T-helper 2 cell treated with Interferon-gamma antibody and Interleukin-4, amounts not matched to agents 5 μg/mL and 100 μg/mL, for 36 hours (primary cell): ENCODE measurements around the gene DIO3.

Experiments
- DNase-seq: peaks from one replicate; pipeline ENCODE4 v3.0.0; 2021; ENCODE audit warnings: low spot score
- H3K27ac Mint-ChIP-seq: one replicate; pipeline ENCODE4 v1.8.0; 2021; ENCODE audit warnings: mild to moderate bottlenecking, mixed read lengths
- H3K27me3 Mint-ChIP-seq: one replicate; pipeline ENCODE4 v1.8.0; 2021; ENCODE audit warnings: low read depth, mixed read lengths
- H3K36me3 Mint-ChIP-seq: one replicate; pipeline ENCODE4 v1.8.0; 2021; ENCODE audit warnings: low read depth, mixed read lengths
- H3K4me1 Mint-ChIP-seq: one replicate; pipeline ENCODE4 v1.8.0; 2021; ENCODE audit warnings: low read depth, mixed read lengths
- H3K4me3 Mint-ChIP-seq: one replicate; pipeline ENCODE4 v1.8.0; 2022; ENCODE audit warnings: mild to moderate bottlenecking, moderate library complexity, mixed read lengths
- H3K9me3 Mint-ChIP-seq: one replicate; pipeline ENCODE4 v1.8.0; 2021; ENCODE audit warnings: mixed read lengths

Gene DIO3

DNA sequence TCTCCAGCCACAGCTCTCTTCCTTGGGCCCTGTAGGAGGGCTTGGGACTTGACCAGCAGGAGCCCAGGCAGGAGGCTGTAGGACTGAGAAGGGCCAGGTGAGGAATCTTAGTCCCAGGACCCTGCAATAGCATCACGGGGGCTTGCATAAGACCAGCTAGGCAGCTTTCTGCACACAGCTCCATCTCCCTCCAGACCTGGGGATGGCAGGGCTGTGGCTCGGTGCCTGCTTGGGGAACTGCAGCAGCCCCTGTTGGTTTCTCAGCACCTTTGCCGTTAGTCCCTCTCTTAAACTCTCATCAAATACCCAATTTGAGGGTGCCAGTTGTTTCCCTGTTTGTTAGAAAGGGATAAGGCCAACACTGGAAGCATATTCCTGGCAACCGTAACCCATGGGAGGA lies 14.3 kb downstream of the DIO3 start:
- no peak overlapping the region for H3K27ac Mint-ChIP-seq

GRCh38 chr14:101577221-101577909 lies 16.1 kb downstream of the DIO3 start:
- no peak overlapping the region for H3K4me3 Mint-ChIP-seq

More for the DNA sequence above, 14.3 kb downstream of the DIO3 start:
- peaks cover 2% of the 10 kb centered on the region for H3K27me3 Mint-ChIP-seq
- no peaks in the 10 kb centered on the region for H3K36me3 Mint-ChIP-seq
- no peak overlapping the region for H3K4me3 Mint-ChIP-seq
- no peaks in the 10 kb centered on the region for H3K9me3 Mint-ChIP-seq
- DNase-seq, result no peak
- H3K4me1 Mint-ChIP-seq, result no peaks in the 10 kb centered on the region

DNA sequence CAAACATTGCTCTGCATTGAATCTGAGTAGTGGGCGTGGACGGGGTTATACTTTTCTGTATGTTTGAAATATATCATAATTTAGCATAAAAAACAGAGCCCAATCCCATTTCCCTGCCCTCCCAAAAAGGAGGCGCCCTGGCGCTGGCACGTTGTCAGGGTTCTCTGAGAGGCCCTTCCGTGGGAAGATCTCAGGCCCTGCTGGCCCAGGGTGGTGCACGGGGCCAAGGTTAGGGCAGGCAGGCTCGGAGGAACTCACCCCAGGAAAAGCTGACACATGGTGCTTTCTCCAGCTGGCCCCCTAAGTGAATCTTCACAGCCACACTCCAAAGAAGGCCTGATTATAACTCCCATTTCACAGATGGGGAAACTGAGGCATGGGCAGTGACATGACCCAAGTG lies 17.2 kb downstream of the DIO3 start:
- Mint-ChIP-seq H3K27ac (no peak overlapping the region), H3K4me1 (no peaks in the 10 kb centered on the region), H3K27me3 (peaks cover 4% of the 10 kb centered on the region), H3K36me3 (no peaks in the 10 kb centered on the region), H3K9me3 (no peaks in the 10 kb centered on the region), H3K4me3 (no peak overlapping the region)
- no peak for DNase-seq

More at GRCh38 chr14:101577221-101577909, 16.1 kb downstream of the DIO3 start:
- no peaks in the 10 kb centered on the region for H3K4me1 Mint-ChIP-seq
- H3K9me3 Mint-ChIP-seq, result no peaks in the 10 kb centered on the region
- DNase-seq, result no peak
- peaks cover 4% of the 10 kb centered on the region for H3K27me3 Mint-ChIP-seq
- no peak overlapping the region for H3K27ac Mint-ChIP-seq
- no peaks in the 10 kb centered on the region for H3K36me3 Mint-ChIP-seq

GRCh38 chr14:101579372-101580080 lies 18.2 kb downstream of the DIO3 start:
- no peaks in the 10 kb centered on the region for H3K4me1 Mint-ChIP-seq
- H3K9me3 Mint-ChIP-seq, result no peaks in the 10 kb centered on the region

GRCh38 chr14:101581806-101582205 lies 20.5 kb downstream of the DIO3 start:
- no peak overlapping the region for H3K27ac Mint-ChIP-seq
- H3K36me3 Mint-ChIP-seq, result no peaks in the 10 kb centered on the region
- no peak for DNase-seq
- no peaks in the 10 kb centered on the region for H3K9me3 Mint-ChIP-seq
- H3K4me1 Mint-ChIP-seq, result no peaks in the 10 kb centered on the region
- H3K4me3 Mint-ChIP-seq, result no peak overlapping the region
- H3K27me3 Mint-ChIP-seq, result peaks cover 4% of the 10 kb centered on the region

More at GRCh38 chr14:101579372-101580080, 18.2 kb downstream of the DIO3 start:
- no peak for DNase-seq
- Mint-ChIP-seq H3K4me3 (no peak overlapping the region), H3K36me3 (no peaks in the 10 kb centered on the region), H3K27ac (no peak overlapping the region), H3K27me3 (peaks cover 4% of the 10 kb centered on the region)

GRCh38 chr14:101582294-101582693 lies 21.0 kb downstream of the DIO3 start:
- Mint-ChIP-seq H3K4me3 (no peak overlapping the region), H3K27ac (no peak overlapping the region), H3K36me3 (no peaks in the 10 kb centered on the region), H3K27me3 (peaks cover 4% of the 10 kb centered on the region), H3K4me1 (no peaks in the 10 kb centered on the region), H3K9me3 (no peaks in the 10 kb centered on the region)
- no peak for DNase-seq

DNA sequence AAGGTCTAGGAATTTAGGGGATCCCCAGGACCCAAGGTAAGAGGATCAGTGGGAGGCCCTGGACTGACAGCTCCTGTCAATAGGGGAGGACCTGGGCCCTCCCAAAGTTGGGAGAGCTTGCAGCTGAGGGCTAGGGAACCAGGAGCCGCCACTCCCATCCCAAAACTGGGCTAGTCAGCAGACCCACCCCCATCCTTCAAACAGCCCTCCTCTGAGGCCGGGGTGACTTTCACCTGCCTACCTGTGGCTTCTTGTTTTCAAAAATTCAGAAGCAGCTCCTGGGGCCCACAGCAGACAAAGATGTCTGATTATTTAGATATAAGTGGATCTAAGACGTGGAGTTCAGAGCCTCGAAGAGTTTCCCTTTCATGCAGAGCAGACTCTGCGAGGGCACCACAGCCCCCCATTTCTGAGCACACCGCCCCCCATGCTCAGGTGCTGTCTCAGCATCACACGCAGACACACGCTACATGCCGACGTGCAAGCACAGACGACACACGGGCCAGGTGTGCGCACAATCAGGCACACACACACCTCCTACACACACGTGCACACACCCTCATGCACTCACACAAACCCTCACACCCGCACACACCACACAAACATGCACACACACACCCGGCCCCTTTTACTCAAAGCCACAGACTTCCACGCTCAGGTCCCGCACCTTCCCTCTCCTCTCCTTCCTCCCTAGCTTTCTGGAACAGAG lies 21.9 kb downstream of the DIO3 start:
- peaks cover 4% of the 10 kb centered on the region for H3K27me3 Mint-ChIP-seq
- no peak for DNase-seq
- H3K4me1 Mint-ChIP-seq, result no peaks in the 10 kb centered on the region
- H3K36me3 Mint-ChIP-seq, result no peaks in the 10 kb centered on the region
- H3K4me3 Mint-ChIP-seq, result no peak overlapping the region
- no peaks in the 10 kb centered on the region for H3K9me3 Mint-ChIP-seq
- H3K27ac Mint-ChIP-seq, result no peak overlapping the region

DNA sequence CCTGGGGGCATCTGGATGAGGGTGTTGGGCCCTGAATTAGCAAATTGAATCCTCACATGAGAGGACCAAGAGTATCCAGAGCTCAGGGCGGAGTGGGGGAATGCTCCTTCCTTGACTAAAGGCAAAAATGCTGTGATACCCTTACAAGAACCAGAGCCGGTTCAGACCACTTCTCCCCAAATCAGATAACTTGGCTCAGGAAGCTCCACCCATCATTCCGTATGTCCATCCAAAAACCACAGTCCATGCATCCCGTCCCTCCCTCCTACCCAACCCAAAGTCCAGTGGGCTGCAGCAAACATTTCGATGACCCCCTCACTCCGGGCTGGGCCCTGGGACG lies 22.4 kb downstream of the DIO3 start:
- no peaks in the 10 kb centered on the region for H3K4me1 Mint-ChIP-seq
- no peaks in the 10 kb centered on the region for H3K9me3 Mint-ChIP-seq
- DNase-seq, result no peak
- no peak overlapping the region for H3K4me3 Mint-ChIP-seq
- H3K36me3 Mint-ChIP-seq, result no peaks in the 10 kb centered on the region
- H3K27me3 Mint-ChIP-seq, result peaks cover 4% of the 10 kb centered on the region
- H3K27ac Mint-ChIP-seq, result no peak overlapping the region

- no peak overlapping the region for H3K4me3 Mint-ChIP-seq
- no peak overlapping the region for H3K27ac Mint-ChIP-seq
- H3K4me1 Mint-ChIP-seq, result no peaks in the 10 kb centered on the region
- H3K27me3 Mint-ChIP-seq, result peaks cover 4% of the 10 kb centered on the region
- DNase-seq, result no peak
- no peaks in the 10 kb centered on the region for H3K36me3 Mint-ChIP-seq
- no peaks in the 10 kb centered on the region for H3K9me3 Mint-ChIP-seq
Observed at GRCh38 chr14:101584055-101584859, 23.0 kb downstream of the DIO3 start.

GRCh38 chr14:101585211-101585610 lies 23.9 kb downstream of the DIO3 start:
- Mint-ChIP-seq H3K4me3 (no peak overlapping the region), H3K27me3 (peaks cover 4% of the 10 kb centered on the region), H3K4me1 (no peaks in the 10 kb centered on the region), H3K27ac (no peak overlapping the region), H3K36me3 (no peaks in the 10 kb centered on the region), H3K9me3 (no peaks in the 10 kb centered on the region)
- DNase-seq, result no peak

DNA sequence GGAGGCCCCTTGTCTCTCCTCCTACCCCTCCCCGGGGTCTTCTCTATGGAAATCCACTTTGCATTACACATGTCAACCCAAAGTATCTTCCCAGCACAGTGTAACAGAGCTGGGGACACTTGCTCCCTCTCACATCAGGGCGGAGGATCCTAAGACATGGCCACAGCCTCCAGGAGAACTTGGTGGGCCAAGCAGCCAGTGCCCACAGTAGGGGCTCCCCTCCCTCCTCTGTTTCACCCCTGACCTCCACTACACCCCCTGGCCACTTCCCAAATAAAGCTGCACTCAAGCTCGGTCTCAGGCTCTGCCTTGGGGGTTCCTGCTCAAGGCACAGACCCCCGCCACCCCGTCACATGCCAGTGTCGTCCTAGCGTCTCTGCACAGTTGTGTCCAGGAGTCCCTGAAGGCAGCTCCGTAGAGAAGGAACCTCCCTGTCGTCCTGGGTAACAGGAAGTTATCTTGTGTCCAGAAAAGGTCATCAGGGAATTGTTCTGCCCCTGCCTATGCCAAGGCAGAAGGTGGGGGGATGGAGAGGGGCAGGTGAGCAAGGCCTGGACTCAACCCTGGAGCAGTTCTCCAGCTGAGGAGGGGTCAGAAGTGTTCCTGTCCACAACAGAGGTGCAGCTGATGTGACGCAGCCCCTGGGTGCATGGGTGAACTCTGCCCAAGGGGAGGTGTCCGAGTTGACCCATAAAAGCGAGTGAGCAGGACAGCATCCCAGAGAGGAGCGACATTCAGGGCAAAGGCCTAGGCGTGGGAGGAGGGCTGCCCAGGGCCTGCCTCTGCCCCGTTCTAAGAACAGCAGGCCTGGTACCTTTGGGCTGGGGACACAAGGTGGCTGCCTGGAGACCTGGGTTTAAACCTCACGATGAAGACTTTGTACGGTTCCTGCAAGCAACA lies 25.5 kb downstream of the DIO3 start:
- no peak overlapping the region for H3K4me3 Mint-ChIP-seq
- no peaks in the 10 kb centered on the region for H3K27me3 Mint-ChIP-seq
- H3K9me3 Mint-ChIP-seq, result no peaks in the 10 kb centered on the region
- no peak for DNase-seq
- H3K27ac Mint-ChIP-seq, result no peak overlapping the region
- H3K36me3 Mint-ChIP-seq, result no peaks in the 10 kb centered on the region
- H3K4me1 Mint-ChIP-seq, result no peaks in the 10 kb centered on the region

- Mint-ChIP-seq H3K27ac (no peak overlapping the region), H3K4me3 (no peak overlapping the region), H3K27me3 (no peaks in the 10 kb centered on the region), H3K4me1 (no peaks in the 10 kb centered on the region), H3K36me3 (no peaks in the 10 kb centered on the region), H3K9me3 (no peaks in the 10 kb centered on the region)
- DNase-seq, result no peak
Observed at GRCh38 chr14:101587441-101587911, 26.2 kb downstream of the DIO3 start.
